ENCODE results near the gene OXNAD1. TPM values are rescaled to one million over a fixed set of nuclear protein-coding genes. Genes with fewer than 3 reads are reported as not detected.

Gene OXNAD1
- total RNA-seq, 1 donor = 15.7 TPM

GRCh38 chr3:16329826-16330129, 64.8 kb downstream of the OXNAD1 start:
- TF ChIP-seq CTCF (IDR thresholded peaks at IDR 0.05; ENCODE audit: insufficient read depth, low read length) = no peak
- H3K4me3 ChIP-seq (ENCODE audit: low read depth, low read length) = no peak overlapping the region
- no peak for DNase-seq (ENCODE audit: low read depth)

GRCh38 chr3:16330351-16330750, 65.3 kb downstream of the OXNAD1 start:
- DNase-seq (ENCODE audit: low read depth) = no peak
- TF ChIP-seq CTCF (IDR thresholded peaks at IDR 0.05; ENCODE audit: insufficient read depth, low read length) = no peak
- H3K4me3 ChIP-seq (ENCODE audit: low read depth, low read length) = no peak overlapping the region

- TF ChIP-seq CTCF (IDR thresholded peaks at IDR 0.05; ENCODE audit: insufficient read depth, low read length) = no peak
- no peak for DNase-seq (ENCODE audit: low read depth)
- H3K4me3 ChIP-seq (ENCODE audit: low read depth, low read length) = no peak overlapping the region
These were observed 66.4 kb downstream of the OXNAD1 start for GRCh38 chr3:16331319-16331883.

GRCh38 chr3:16332904-16333426, 68.0 kb downstream of the OXNAD1 start:
- no peak for TF ChIP-seq CTCF (IDR thresholded peaks at IDR 0.05; ENCODE audit: insufficient read depth, low read length)

GRCh38 chr3:16334909-16335308, 69.9 kb downstream of the OXNAD1 start:
- DNase-seq (ENCODE audit: low read depth) = peak; percentile 54
- no peak overlapping the region for H3K4me3 ChIP-seq (ENCODE audit: low read depth, low read length)
- TF ChIP-seq CTCF (IDR thresholded peaks at IDR 0.05; ENCODE audit: insufficient read depth, low read length) = no peak

More at GRCh38 chr3:16332904-16333426, 68.0 kb downstream of the OXNAD1 start:
- peak; percentile 65 for DNase-seq (ENCODE audit: low read depth)
- no peak overlapping the region for H3K4me3 ChIP-seq (ENCODE audit: low read depth, low read length)

GRCh38 chr3:16335333-16335732, 70.3 kb downstream of the OXNAD1 start:
- TF ChIP-seq CTCF (IDR thresholded peaks at IDR 0.05; ENCODE audit: insufficient read depth, low read length) = no peak
- DNase-seq (ENCODE audit: low read depth) = no peak

More at GRCh38 chr3:16335333-16335732, 70.3 kb downstream of the OXNAD1 start:
- no peak overlapping the region for H3K4me3 ChIP-seq (ENCODE audit: low read depth, low read length)

All from fibroblast of the aortic adventitia (primary cell).